Common myeloid progenitor, CD34-positive (primary cell): ENCODE data around the gene RUVBL1.

Experiments
- CTCF ChIA-PET: fragments of 350-600 bp; sonication (Branson Sonifier 250); formaldehyde crosslinking; loops from one replicate; lab custom pipeline; 2021; ENCODE audit warnings: antibody characterized with exemption; lab: Charles Lee
- POLR2A ChIA-PET: fragments of 350-600 bp; sonication (Branson Sonifier 250); formaldehyde crosslinking; loops from one replicate; lab custom pipeline; 2021; ENCODE audit warnings: antibody characterized with exemption; lab: Charles Lee
- DNase-seq, 3 donors: peaks; one replicate each; pipeline versions ENCODE4 v3.0.0 to v3.0.0-alpha.2; 2013
- H3K27ac ChIP-seq, 2 experiments: 1 replicate in 1 of 2; 2 replicates in 1 of 2; pipeline ENCODE4 v1.7.0; 2013; ENCODE audit warnings: inconsistent platforms in 2 of 2, low read length in 2 of 2, mild to moderate bottlenecking in 2 of 2, low read depth in 1 of 2, moderate library complexity in 1 of 2; ENCODE audit not compliant: severe bottlenecking in 2 of 2, insufficient read depth in 1 of 2, poor library complexity in 1 of 2
- H3K27me3 ChIP-seq, 5 experiments: replicated peaks in 2 of 5; 1 replicate in 3 of 5; 2 replicates in 2 of 5; pipeline versions ENCODE4 v1.6.1 to v1.7.0; 2013; ENCODE audit warnings: low read length in 4 of 5, mild to moderate bottlenecking in 2 of 5, moderate library complexity in 2 of 5, inconsistent platforms in 1 of 5; ENCODE audit not compliant: insufficient read depth in 5 of 5, control insufficient read depth in 4 of 5
- H3K36me3 ChIP-seq, 4 experiments: 1 replicate in 2 of 4; 2 replicates in 2 of 4; pipeline versions ENCODE4 v1.6.1 to v1.7.0; 2013; ENCODE audit warnings: low read length in 3 of 4, control low read depth in 1 of 4, mild to moderate bottlenecking in 1 of 4; ENCODE audit not compliant: control insufficient read depth in 4 of 4, insufficient read depth in 4 of 4
- H3K4me1 ChIP-seq, 4 experiments: 1 replicate in 3 of 4; 2 replicates in 1 of 4; pipeline versions ENCODE4 v1.6.1 to v1.7.1; 2013; ENCODE audit warnings: low read length in 3 of 4, mild to moderate bottlenecking in 3 of 4, control low read depth in 1 of 4, inconsistent platforms in 1 of 4, moderate library complexity in 1 of 4; ENCODE audit not compliant: control insufficient read depth in 4 of 4, insufficient read depth in 4 of 4; ENCODE audit errors: control extremely low read depth in 1 of 4
- H3K4me3 ChIP-seq, 7 experiments: 1 replicate in 4 of 7; 2 replicates in 3 of 7; pipeline versions ENCODE4 v1.5.1 to v1.7.0; 2013; ENCODE audit warnings: mild to moderate bottlenecking in 7 of 7, low read length in 6 of 7, moderate library complexity in 6 of 7, inconsistent platforms in 2 of 7, low read depth in 2 of 7, control low read depth in 1 of 7; ENCODE audit not compliant: insufficient read depth in 4 of 7, control insufficient read depth in 1 of 7; ENCODE audit errors: extremely low read depth in 1 of 7
- H3K9me3 ChIP-seq, 5 experiments: 1 replicate in 4 of 5; 2 replicates in 1 of 5; pipeline versions ENCODE4 v1.6.1 to v1.7.1; 2013; ENCODE audit warnings: low read length in 4 of 5, mild to moderate bottlenecking in 2 of 5, inconsistent platforms in 1 of 5, low read depth in 1 of 5, moderate library complexity in 1 of 5; ENCODE audit not compliant: control insufficient read depth in 4 of 5, insufficient read depth in 2 of 5; ENCODE audit errors: control extremely low read depth in 1 of 5
- WGBS: methylation state at CpG from one replicate; pipeline ENCODE4 v1.1.5; 2013; ENCODE audit not compliant: insufficient coverage; 5-methylcytosine and 5-hydroxymethylcytosine counted together

RUVBL1 gene

DNA sequence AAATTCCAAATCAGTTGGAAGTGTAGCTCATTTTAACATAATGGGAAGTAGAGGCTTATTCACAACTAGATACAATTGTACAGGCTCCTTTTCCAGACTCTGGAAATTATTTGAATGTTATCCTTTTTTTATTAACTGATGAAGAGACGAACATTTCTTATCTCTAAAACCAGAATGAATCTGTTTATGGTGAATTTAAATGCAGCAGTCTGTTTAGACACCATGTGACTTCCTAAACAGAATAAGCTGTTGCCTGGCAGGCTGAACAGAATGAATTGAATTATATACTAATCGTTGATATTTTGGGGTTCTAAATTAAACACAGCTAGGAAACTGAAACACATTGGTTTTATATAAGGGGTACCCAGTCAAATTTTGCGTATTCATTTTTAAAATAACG lies 67.4 kb downstream of the RUVBL1 start:
- no peaks in the 10 kb centered on the region for H3K9me3 ChIP-seq
- WGBS, result 93% methylated on average over 3 of the region's 4 CpGs
- no peak overlapping the region for H3K27ac ChIP-seq
- no peak for DNase-seq
- no peaks in the 10 kb centered on the region for H3K27me3 ChIP-seq
- no peak overlapping the region for H3K4me3 ChIP-seq
- peaks cover 25 to 66% (median 41%) of the 10 kb centered on the region in 4 experiments for H3K36me3 ChIP-seq
- POLR2A ChIA-PET, result interaction anchor here (0.9 kb wide), 1 partner anchor 10 kb away, joined by 3 read pairs; no protein-coding TSS in a partner anchor
- CTCF ChIA-PET, result interaction anchor here (0.9 to 1.5 kb wide), 5 partner anchors 10 to 21 kb away, joined by 3 to 5 read pairs (median 4); no protein-coding TSS in a partner anchor
- H3K4me1 ChIP-seq, result peaks cover 15 to 28% (median 24%) of the 10 kb centered on the region in 4 experiments

DNA sequence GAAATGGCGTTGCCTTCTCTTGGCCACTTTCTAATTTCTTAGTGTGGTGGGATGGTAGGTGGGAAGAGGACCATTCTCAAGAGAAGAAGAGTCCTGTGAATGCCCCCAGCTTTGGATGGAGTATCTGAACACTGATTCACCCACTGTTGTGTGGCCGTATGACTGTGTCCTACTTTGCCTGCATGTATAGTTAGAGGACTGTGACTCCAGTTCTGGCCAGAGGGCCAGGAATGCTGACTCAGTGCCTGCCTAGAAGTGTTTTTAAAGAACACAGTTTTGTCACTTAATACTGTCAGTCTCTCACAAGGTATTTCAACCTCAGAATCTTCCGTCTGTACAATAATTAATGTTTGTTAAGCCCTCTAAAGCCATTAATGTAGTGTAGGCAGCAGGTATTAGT lies 69.2 kb downstream of the RUVBL1 start:
- POLR2A ChIA-PET, result no interaction called here

DNA sequence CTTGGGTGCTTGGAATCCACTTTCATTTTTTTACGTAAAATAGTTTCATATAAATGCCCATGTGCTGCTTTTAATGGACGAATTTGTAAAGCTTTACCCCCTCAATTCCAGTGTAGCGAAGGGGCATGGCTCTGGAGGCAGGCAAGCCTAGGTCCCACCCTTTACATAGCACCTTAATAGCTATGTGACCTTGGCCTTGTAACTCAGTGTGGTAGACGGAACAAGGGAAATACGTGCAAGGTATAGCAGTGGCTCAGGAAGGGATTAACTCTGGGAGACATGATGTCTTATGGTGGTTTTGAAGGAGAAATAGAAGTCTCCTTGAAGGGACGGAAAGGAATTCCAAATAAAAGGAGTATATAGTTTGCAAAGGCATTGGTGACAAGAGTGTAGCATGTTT lies 70.0 kb downstream of the RUVBL1 start:
- Histone ChIP-seq H3K9me3 (no peaks in the 10 kb centered on the region), H3K27ac (peak overlapping the region in 1 of 2 experiments; percentile 96), H3K36me3 (peaks cover 13 to 43% (median 20%) of the 10 kb centered on the region in 4 experiments), H3K4me1 (peaks cover 18 to 32% (median 26%) of the 10 kb centered on the region in 4 experiments), H3K27me3 (no peaks in the 10 kb centered on the region), H3K4me3 (peak overlapping the region in 6 of 7 experiments; percentile 13 to 99 (median 92))
- POLR2A ChIA-PET, result no interaction called here
- CTCF ChIA-PET, result interaction anchor here (1.5 kb wide), 1 partner anchor 8 kb away, joined by 3 read pairs; no protein-coding TSS in a partner anchor
- no peak for DNase-seq
- WGBS, result 93% methylated on average over 3 of the region's 6 CpGs

More for the DNA sequence above, 69.2 kb downstream of the RUVBL1 start:
- Histone ChIP-seq H3K36me3 (peaks cover 14 to 47% (median 24%) of the 10 kb centered on the region in 4 experiments), H3K27ac (peak overlapping the region in 1 of 2 experiments; percentile 96), H3K27me3 (no peaks in the 10 kb centered on the region), H3K4me3 (peak overlapping the region in 2 of 7 experiments; percentile 11 to 85), H3K4me1 (peaks cover 18 to 32% (median 26%) of the 10 kb centered on the region in 4 experiments), H3K9me3 (no peaks in the 10 kb centered on the region)
- CTCF ChIA-PET, result no interaction called here
- no peak for DNase-seq
- WGBS, result 96% methylated on average over 3 of the region's 3 CpGs

GRCh38 chr3:128052595-128053351 lies 70.8 kb downstream of the RUVBL1 start:
- peak overlapping the region; percentile 86 to 96 for H3K27ac ChIP-seq
- WGBS, result 4% methylated on average over 30 of the region's 33 CpGs
- ChIA-PET POLR2A (no interaction called here), CTCF (interaction anchor here (1.5 kb wide), 1 partner anchor 9 kb away, joined by 3 read pairs; no protein-coding TSS in a partner anchor)
- H3K9me3 ChIP-seq, result no peaks in the 10 kb centered on the region
- H3K4me1 ChIP-seq, result peaks cover 18 to 32% (median 26%) of the 10 kb centered on the region in 4 experiments
- H3K4me3 ChIP-seq, result peak overlapping the region; percentile 85 to 99 (median 95)
- peaks cover 9 to 38% (median 16%) of the 10 kb centered on the region in 4 experiments for H3K36me3 ChIP-seq
- no peaks in the 10 kb centered on the region for H3K27me3 ChIP-seq
- no peak for DNase-seq

GRCh38 chr3:128051837-128052594 lies 71.6 kb downstream of the RUVBL1 start, which contains the start of gene SEC61A1:
SEC61A1 (plus strand) TSS chr3:128052437; CDS start chr3:128052553, 116 bp downstream.
- ChIA-PET CTCF (interaction anchor here (1.5 kb wide), 1 partner anchor 10 kb away, joined by 3 read pairs; no protein-coding TSS in a partner anchor), POLR2A (no interaction called here)
- under 1% methylated on average over 66 of the region's 90 CpGs for WGBS
- peak within 1 kb of the TSS; percentile 85 to 99 (median 95) for H3K4me3 ChIP-seq
- peak within 1 kb of the TSS; percentile 86 to 96 for H3K27ac ChIP-seq
- H3K27me3 ChIP-seq, result no peaks in the 10 kb centered on the region
- peak; percentile 91 to 96 (median 95) for DNase-seq
- peaks cover 5 to 34% (median 14%) of the 10 kb centered on the region in 4 experiments for H3K36me3 ChIP-seq
- no peaks in the 10 kb centered on the region for H3K9me3 ChIP-seq
- H3K4me1 ChIP-seq, result peaks cover 18 to 32% (median 26%) of the 10 kb centered on the region in 4 experiments

GRCh38 chr3:128051459-128051836 lies 72.2 kb downstream of the RUVBL1 start:
- Histone ChIP-seq H3K36me3 (peaks cover 4 to 30% (median 10%) of the 10 kb centered on the region in 4 experiments), H3K9me3 (no peaks in the 10 kb centered on the region), H3K27ac (peak overlapping the region; percentile 59 to 85), H3K4me1 (peaks cover 18 to 32% (median 26%) of the 10 kb centered on the region in 4 experiments), H3K27me3 (no peaks in the 10 kb centered on the region), H3K4me3 (peak overlapping the region; percentile 83 to 98 (median 90))
- ChIA-PET POLR2A (no interaction called here), CTCF (interaction anchor here (0.6 kb wide), 1 partner anchor 405 kb away, joined by 3 read pairs; no protein-coding TSS in a partner anchor)
- DNase-seq, result peak in 1 of 3 donors; percentile 22
- 10% methylated on average over 10 of the region's 10 CpGs for WGBS
